Liver (tissue), 9 donors: ENCODE measurements around the gene CHAD. TPM values are rescaled to one million over a fixed set of nuclear protein-coding genes. Genes with fewer than 3 reads are reported as not detected.

ENCODE experiments used
- DNase-seq: peaks from one replicate; pipeline ENCODE4 v3.0.0-alpha.2; 2017; ENCODE audit warnings: low spot score
- H3K27ac ChIP-seq, 2 donors: one replicate each; pipeline ENCODE4 v1.7.0; 2013; ENCODE audit warnings: inconsistent platforms in 2 of 2, low read length in 2 of 2, control low read depth in 1 of 2, low read depth in 1 of 2, mild to moderate bottlenecking in 1 of 2
- H3K27me3 ChIP-seq, 4 donors: one replicate each; pipeline versions ENCODE4 v1.6.1 to v1.7.0; 2013; ENCODE audit warnings: low read length in 3 of 4, inconsistent platforms in 1 of 4, mild to moderate bottlenecking in 1 of 4, moderate library complexity in 1 of 4; ENCODE audit not compliant: control insufficient read depth in 4 of 4, insufficient read depth in 4 of 4
- H3K36me3 ChIP-seq, 4 donors: one replicate each; pipeline versions ENCODE4 v1.6.1 to v1.7.0; 2013; ENCODE audit warnings: low read length in 3 of 4, mild to moderate bottlenecking in 3 of 4, low read depth in 1 of 4, moderate library complexity in 1 of 4; ENCODE audit not compliant: control insufficient read depth in 4 of 4, insufficient read depth in 3 of 4
- H3K4me1 ChIP-seq, 4 donors: one replicate each; pipeline versions ENCODE4 v1.6.1 to v1.7.0; 2013; ENCODE audit warnings: low read length in 3 of 4, mild to moderate bottlenecking in 3 of 4, moderate library complexity in 1 of 4; ENCODE audit not compliant: control insufficient read depth in 4 of 4, insufficient read depth in 4 of 4
- H3K4me3 ChIP-seq, 3 donors: one replicate each; pipeline versions ENCODE4 v1.6.1 to v1.7.0; 2013; ENCODE audit warnings: low read length in 3 of 3, control low read depth in 1 of 3, low read depth in 1 of 3, mild to moderate bottlenecking in 1 of 3
- H3K9ac ChIP-seq, 2 donors: one replicate each; pipeline ENCODE4 v1.7.0; 2013; ENCODE audit warnings: low read length in 2 of 2, mild to moderate bottlenecking in 2 of 2, moderate library complexity in 2 of 2, control low read depth in 1 of 2, low read depth in 1 of 2
- H3K9me3 ChIP-seq, 4 donors: one replicate each; pipeline versions ENCODE4 v1.6.1 to v1.7.0; 2013; ENCODE audit warnings: low read length in 3 of 4; ENCODE audit not compliant: control insufficient read depth in 4 of 4
- ATF3 ChIP-seq: IDR thresholded peaks from 2 replicates; pipeline ENCODE4 v1.6.1; 2016; ENCODE audit warnings: antibody characterized with exemption
- CTCF ChIP-seq: fragments of 150-350 bp; IDR thresholded peaks from 2 replicates; pipeline ENCODE4 v1.5.1; 2017; ENCODE audit warnings: improper control_type of control experiment, low read depth, low read length; ENCODE audit not compliant: missing input control
- EGR1 ChIP-seq, 2 donors: IDR thresholded peaks; 2 replicates each; pipeline ENCODE4 v1.6.1; 2016 to 2018; ENCODE audit warnings: antibody characterized with exemption in 2 of 2, low read depth in 2 of 2
- FOXA1 ChIP-seq: IDR thresholded peaks from 2 replicates; pipeline ENCODE4 v1.6.1; 2016; ENCODE audit warnings: antibody characterized with exemption
- FOXA2 ChIP-seq: IDR thresholded peaks from 2 replicates; pipeline ENCODE4 v1.6.1; 2016; ENCODE audit warnings: antibody characterized with exemption
- GABPA ChIP-seq, 2 donors: IDR thresholded peaks in 1 of 2; conservative IDR thresholded peaks in 1 of 2; 2 replicates each; pipeline ENCODE4 v1.6.1; 2016; ENCODE audit warnings: antibody characterized with exemption in 2 of 2, mild to moderate bottlenecking in 1 of 2, moderate library complexity in 1 of 2
- HNF4A ChIP-seq, 2 donors: conservative IDR thresholded peaks; 2 replicates each; pipeline ENCODE4 v1.6.1; 2016; ENCODE audit warnings: antibody characterized with exemption in 2 of 2, mild to moderate bottlenecking in 2 of 2
- HNF4G ChIP-seq: IDR thresholded peaks from 2 replicates; pipeline ENCODE4 v1.6.1; 2016; ENCODE audit warnings: antibody characterized with exemption
- JUND ChIP-seq, 2 donors: IDR thresholded peaks; 2 replicates each; pipeline ENCODE4 v1.6.1; 2016; ENCODE audit warnings: antibody characterized with exemption in 2 of 2
- MAX ChIP-seq: IDR thresholded peaks from 2 replicates; pipeline ENCODE4 v1.6.1; 2016; ENCODE audit warnings: antibody characterized with exemption
- NR2F2 ChIP-seq: IDR thresholded peaks from 2 replicates; pipeline ENCODE4 v1.6.1; 2016; ENCODE audit warnings: antibody characterized with exemption
- RAD21 ChIP-seq, 2 donors: IDR thresholded peaks; 2 replicates each; pipeline ENCODE4 v1.6.1; 2016; ENCODE audit warnings: antibody characterized with exemption in 2 of 2, mild to moderate bottlenecking in 2 of 2
- REST ChIP-seq: IDR thresholded peaks from 2 replicates; pipeline ENCODE4 v1.6.1; 2016; ENCODE audit warnings: antibody characterized with exemption, mild to moderate bottlenecking
- RXRA ChIP-seq, 2 donors: IDR thresholded peaks; 2 replicates each; pipeline ENCODE4 v1.6.1; 2017 to 2018; ENCODE audit warnings: antibody characterized with exemption in 2 of 2, mild to moderate bottlenecking in 1 of 2
- SP1 ChIP-seq: IDR thresholded peaks from 2 replicates; pipeline ENCODE4 v1.6.1; 2018; ENCODE audit warnings: antibody characterized with exemption, mild to moderate bottlenecking
- TAF1 ChIP-seq: conservative IDR thresholded peaks from 2 replicates; pipeline ENCODE4 v1.6.1; 2016; ENCODE audit warnings: antibody characterized with exemption, mild to moderate bottlenecking
- YY1 ChIP-seq: IDR thresholded peaks from 2 replicates; pipeline ENCODE4 v1.6.1; 2016; ENCODE audit warnings: antibody characterized with exemption, mild to moderate bottlenecking
- ZBTB33 ChIP-seq: IDR thresholded peaks from 2 replicates; pipeline ENCODE4 v1.6.1; 2016; ENCODE audit warnings: antibody characterized with exemption
- WGBS: extraction: QIAGEN DNeasy Blood & Tissue Kit; methylation state at CpG from one replicate; pipeline ENCODE4 v1.1.7; 2013; 5-methylcytosine and 5-hydroxymethylcytosine counted together
- polyA plus RNA-seq, 2 donors: library from polyadenylated mRNA; stranded (reverse) in 1 of 2; unstranded in 1 of 2; fragments of 200-250 nt in 1 of 2; fragments of >200 nt in 1 of 2; fragmentation: Nextera tagmentation in 1 of 2; extraction: Ambion mirVana in 1 of 2; gene quantifications; one replicate each; pipeline versions ENCODE4 v1.2.1 to v1.2.3, GENCODE V29; 2013 to 2015
- total RNA-seq, 2 donors: library from RNA; depleted of rRNA; stranded (reverse); fragments of >200 nt; gene quantifications; one replicate each; pipeline ENCODE4 v1.2.3, GENCODE V29; 2014
- donor health status: healthy.
- donor health status: healthy.
- donor health status: healthy.
- donor health status: healthy.
- donor health status: healthy.

Gene CHAD
- total and polyA plus RNA-seq, 4 donors: 0.51 to 3.3 (median 2.3) TPM

GRCh38 chr17:50423553-50424159, 45.0 kb downstream of the CHAD start:
- DNase-seq: no peak
- peaks cover 19 to 48% (median 40%) of the 10 kb centered on the region in 4 donors for H3K4me1 ChIP-seq
- 74% methylated on average over 6 of the region's 6 CpGs for WGBS
- H3K27me3 ChIP-seq: no peaks in the 10 kb centered on the region
- TF ChIP-seq SP1 (no peak), ATF3 (no peak), JUND (IDR thresholded peaks at IDR 0.05) (no peak), FOXA2 (no peak), FOXA1 (no peak), YY1 (no peak), CTCF (no peak), RXRA (IDR thresholded peaks at IDR 0.05) (no peak), GABPA (IDR thresholded peaks at IDR 0.05 in 1 of 2, conservative IDR thresholded peaks at IDR 0.05 in 1 of 2) (no peak), RAD21 (IDR thresholded peaks at IDR 0.05) (no peak), TAF1 (no peak), ZBTB33 (no peak), NR2F2 (no peak), EGR1 (IDR thresholded peaks at IDR 0.05; ENCODE audit: low read depth in 2 of 2) (no peak), HNF4A (conservative IDR thresholded peaks at IDR 0.05) (no peak), REST (no peak), HNF4G (no peak), MAX (no peak)
- no peak overlapping the region for H3K4me3 ChIP-seq
- no peaks in the 10 kb centered on the region for H3K9me3 ChIP-seq
- no peak overlapping the region for H3K27ac ChIP-seq
- H3K36me3 ChIP-seq: no peaks in the 10 kb centered on the region
- no peak overlapping the region for H3K9ac ChIP-seq
